AG09319 (cell line): Measurements from ENCODE around the gene MSMP.

Source experiments
- DNase-seq: peaks from one replicate; pipeline ENCODE4 v3.0.0-alpha.2; 2010; ENCODE audit warnings: low read depth; ENCODE audit errors: extremely low read depth
- TF ChIP-seq, protein P1 (sequence below): IDR thresholded peaks from 2 replicates; pipeline ENCODE4 v1.5.1; 2011; ENCODE audit warnings: low read depth, mild to moderate bottlenecking, inconsistent platforms, low read length, moderate library complexity

Gene MSMP

GRCh38 chr9:35750256-35750531, 3.9 kb downstream of the MSMP start:
- no peak for DNase-seq

GRCh38 chr9:35749515-35750255, 4.4 kb downstream of the MSMP start:
- no peak for DNase-seq
- TF ChIP-seq, protein P1, sequence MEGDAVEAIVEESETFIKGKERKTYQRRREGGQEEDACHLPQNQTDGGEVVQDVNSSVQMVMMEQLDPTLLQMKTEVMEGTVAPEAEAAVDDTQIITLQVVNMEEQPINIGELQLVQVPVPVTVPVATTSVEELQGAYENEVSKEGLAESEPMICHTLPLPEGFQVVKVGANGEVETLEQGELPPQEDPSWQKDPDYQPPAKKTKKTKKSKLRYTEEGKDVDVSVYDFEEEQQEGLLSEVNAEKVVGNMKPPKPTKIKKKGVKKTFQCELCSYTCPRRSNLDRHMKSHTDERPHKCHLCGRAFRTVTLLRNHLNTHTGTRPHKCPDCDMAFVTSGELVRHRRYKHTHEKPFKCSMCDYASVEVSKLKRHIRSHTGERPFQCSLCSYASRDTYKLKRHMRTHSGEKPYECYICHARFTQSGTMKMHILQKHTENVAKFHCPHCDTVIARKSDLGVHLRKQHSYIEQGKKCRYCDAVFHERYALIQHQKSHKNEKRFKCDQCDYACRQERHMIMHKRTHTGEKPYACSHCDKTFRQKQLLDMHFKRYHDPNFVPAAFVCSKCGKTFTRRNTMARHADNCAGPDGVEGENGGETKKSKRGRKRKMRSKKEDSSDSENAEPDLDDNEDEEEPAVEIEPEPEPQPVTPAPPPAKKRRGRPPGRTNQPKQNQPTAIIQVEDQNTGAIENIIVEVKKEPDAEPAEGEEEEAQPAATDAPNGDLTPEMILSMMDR = no peak

More at GRCh38 chr9:35750256-35750531, 3.9 kb downstream of the MSMP start:
- TF ChIP-seq, protein P1 = no peak

DNA sequence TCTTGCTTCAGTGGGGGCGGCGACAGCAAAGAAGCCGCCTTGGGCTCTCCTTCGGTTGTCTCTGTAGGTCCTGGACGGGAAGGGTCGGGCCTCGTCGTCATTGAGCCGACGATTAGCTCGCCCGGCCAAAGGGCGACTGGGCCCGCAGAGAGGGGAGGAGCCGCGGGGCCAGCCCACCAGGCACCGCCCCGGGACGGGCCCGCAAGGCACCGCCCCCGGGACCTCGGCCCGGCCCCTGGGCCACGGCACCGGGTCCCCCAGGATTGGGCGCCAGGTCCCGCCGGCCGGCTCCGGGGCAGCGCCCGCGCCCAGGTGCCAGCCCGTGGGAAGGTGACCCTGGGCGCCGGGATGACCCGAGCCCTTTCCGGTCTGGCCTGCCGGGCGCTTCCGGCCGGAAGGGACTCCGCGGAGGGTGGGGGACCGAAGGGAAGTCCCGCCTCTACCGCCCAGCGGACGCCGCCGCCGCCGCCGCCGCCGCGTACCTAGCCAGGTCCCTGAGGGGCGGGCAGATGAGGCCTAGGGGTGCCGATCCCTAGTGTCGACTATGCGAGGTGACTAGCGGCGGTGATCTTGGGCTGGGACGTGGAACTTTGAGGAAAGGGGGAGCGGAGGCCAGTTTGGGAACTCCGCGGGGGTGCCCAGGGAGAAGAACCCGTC, 5.1 kb downstream of the MSMP start, which contains the start of the genes GBA2 and RGP1:
GBA2 (minus strand) TSS at position 371 of the 657 bp plus-strand sequence. CDS start 524 bp downstream, outside the sequence.
RGP1 (plus strand) TSS at position 430 of the 657 bp plus-strand sequence. CDS start 469 bp downstream, outside the sequence.
- TF ChIP-seq, protein P1 = no peak
- no peak for DNase-seq

DNA sequence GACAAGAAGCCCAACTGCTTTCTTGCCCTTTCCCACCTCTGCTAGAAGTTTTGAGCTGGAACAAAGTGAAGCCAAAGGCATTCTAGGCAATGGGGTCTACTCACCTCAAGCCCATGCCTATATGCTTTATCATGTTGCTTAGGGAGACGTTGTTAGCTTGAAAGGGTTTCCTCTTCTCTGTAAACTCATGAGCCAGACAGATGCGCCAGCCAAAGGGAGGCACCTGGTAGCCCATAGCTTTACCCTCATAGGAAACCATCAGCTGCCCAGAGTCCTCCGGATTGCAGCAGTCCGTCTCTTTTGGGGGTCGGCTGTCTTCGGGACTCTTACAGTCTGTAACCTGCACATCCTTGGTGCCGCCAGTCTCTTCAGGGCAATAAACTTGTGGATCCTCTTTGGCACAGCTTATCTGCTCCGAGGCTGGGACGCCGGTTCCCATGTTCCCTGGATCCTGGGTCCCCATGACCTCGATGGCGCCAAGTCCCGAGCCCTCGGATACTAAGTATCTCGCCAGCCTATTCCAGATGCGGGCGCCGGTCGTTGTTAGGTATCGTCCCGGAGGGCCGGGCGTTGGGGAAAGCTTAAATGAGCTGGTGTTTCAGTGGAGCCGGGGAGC, 5.7 kb downstream of the MSMP start:
- no peak for DNase-seq
- TF ChIP-seq, protein P1 = no peak

DNA sequence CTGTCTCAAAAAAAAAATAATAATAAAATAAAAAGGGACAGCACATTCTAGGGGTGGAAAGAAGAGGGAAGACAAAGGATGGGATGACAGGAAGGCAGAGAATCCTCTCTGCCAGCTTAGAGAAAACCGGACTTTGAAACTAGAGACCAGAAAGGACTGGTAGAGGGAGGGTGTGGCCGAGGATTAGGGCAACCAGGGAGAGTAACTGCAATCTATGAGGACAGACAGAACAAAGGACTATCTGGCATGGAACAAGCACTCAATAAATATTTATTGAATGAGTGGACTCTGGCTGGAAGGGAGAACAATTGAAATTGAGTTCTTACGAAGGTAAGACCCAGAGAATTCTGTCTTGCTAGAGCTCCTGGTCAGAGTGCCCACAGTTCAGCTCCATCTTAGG, 7.5 kb downstream of the MSMP start:
- no peak for DNase-seq
- TF ChIP-seq, protein P1 = no peak

GRCh38 chr9:35745569-35745968, 8.5 kb downstream of the MSMP start:
- TF ChIP-seq, protein P1 = no peak
- no peak for DNase-seq
